ENCODE data around the gene MINDY4B. TPM values are rescaled to one million over a fixed set of nuclear protein-coding genes. Genes with fewer than 3 reads are reported as not detected.

The MINDY4B gene
- not detected for total RNA-seq

DNA sequence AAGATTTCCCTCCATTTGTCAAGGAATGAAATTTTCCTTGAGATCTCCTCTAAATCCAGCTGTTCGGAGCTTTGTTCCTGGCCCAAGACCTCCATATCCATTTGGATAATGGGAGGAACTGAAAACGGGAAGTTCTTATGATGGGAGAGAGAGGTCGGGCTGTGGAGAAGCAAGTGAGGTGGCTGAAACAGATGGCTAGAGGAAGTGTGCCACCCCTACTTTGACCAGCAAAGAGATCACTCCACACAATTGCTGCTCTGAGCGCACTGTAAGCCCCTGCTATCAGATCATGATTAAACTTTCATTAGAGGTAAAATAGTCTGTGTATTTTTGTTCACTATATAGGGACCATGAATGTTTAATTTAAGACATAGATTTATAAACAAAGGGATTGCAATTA, at the start of gene MINDY4B:
Gene MINDY4B (minus strand): TSS at position 101 of the 400 bp plus-strand sequence. CDS start 0 bp downstream, at position 101.
- 82% methylated on average over 4 of the region's 4 CpGs for WGBS
- DNase-seq (ENCODE audit: low spot score in 2 of 2), result no peak
- TF ChIP-seq POLR2AphosphoS5 (IDR thresholded peaks at IDR 0.05) (no peak), POLR2A (IDR thresholded peaks at IDR 0.05) (no peak), EP300 (IDR thresholded peaks at IDR 0.05) (no peak), CTCF (IDR thresholded peaks at IDR 0.05) (no peak)

DNA sequence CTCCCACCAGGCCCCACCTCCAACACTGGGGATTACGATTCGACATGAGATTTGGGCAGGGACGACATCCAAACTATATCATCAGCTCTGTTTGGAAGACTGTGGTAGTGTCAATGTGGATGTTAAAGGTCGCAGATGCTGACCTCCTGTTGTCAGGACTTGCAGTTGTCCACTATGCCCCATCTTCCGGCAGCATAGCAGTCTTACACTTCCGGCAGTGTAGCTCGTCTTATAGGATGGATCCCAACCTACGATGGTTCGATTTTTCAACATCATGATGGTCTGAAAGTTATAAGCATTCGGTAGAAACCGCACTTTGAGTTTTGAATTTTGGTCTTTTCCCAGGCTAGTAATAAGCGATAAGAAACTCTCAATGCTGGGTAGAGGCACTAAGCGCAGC, 46.7 kb upstream of the MINDY4B start:
- no peak overlapping the region for H3K4me3 ChIP-seq
- peaks cover under 1% of the 10 kb centered on the region for H3K27me3 ChIP-seq
- WGBS, result 93% methylated on average over 10 of the region's 13 CpGs
- no peaks in the 10 kb centered on the region for H3K9me3 ChIP-seq
- no peaks in the 10 kb centered on the region for H3K4me1 ChIP-seq
- TF ChIP-seq POLR2A (IDR thresholded peaks at IDR 0.05) (no peak), CTCF (IDR thresholded peaks at IDR 0.05) (no peak), POLR2AphosphoS5 (IDR thresholded peaks at IDR 0.05) (no peak), EP300 (IDR thresholded peaks at IDR 0.05) (no peak)
- no peaks in the 10 kb centered on the region for H3K36me3 ChIP-seq
- H3K27ac ChIP-seq, result no peak overlapping the region
- DNase-seq (ENCODE audit: low spot score in 2 of 2), result no peak

More for the DNA sequence above, at the start of gene MINDY4B:
- H3K36me3 ChIP-seq, result no peaks in the 10 kb centered on the region
- H3K27ac ChIP-seq, result no peak within 1 kb of the TSS
- H3K4me3 ChIP-seq, result no peak within 1 kb of the TSS
- H3K27me3 ChIP-seq, result peaks cover 13% of the 10 kb centered on the region
- no peaks in the 10 kb centered on the region for H3K4me1 ChIP-seq
- no peaks in the 10 kb centered on the region for H3K9me3 ChIP-seq

DNA sequence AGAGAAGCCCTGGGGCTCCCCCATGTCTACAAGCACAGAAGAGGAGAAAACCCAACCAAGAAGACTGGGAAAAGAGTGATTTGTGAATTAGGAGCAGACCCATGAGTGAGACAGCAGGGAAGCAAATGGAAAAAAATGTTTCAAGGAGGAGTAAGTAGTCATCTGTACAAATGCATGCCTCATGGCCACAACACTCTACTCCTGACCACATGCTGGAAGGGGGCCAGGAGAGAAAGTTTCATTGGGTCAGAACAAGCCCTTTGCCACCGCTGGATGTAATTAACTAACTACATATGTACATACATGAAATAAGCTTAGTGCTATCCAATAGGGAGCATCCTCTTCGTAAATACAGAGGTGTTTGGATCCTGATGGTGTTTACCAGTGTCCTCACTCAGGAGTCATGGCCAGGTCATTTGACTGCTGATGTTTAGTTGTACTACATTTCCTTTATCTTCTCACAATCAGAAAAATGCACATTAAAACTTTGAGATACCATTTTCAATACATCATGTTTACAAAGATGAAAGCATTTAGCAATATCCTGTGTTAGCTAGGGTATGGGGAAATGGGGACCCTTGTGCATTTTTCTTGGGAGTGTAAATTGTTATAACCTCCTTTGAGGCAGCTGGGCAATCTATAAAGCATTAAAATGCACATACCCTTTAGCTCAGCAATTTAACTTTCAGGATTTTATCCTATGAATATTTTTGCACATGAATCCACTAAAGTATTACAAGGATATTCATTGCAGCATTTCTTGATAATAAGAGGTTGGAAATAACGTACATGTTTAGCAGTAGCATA, 40.2 kb upstream of the MINDY4B start:
- no peaks in the 10 kb centered on the region for H3K9me3 ChIP-seq
- no peaks in the 10 kb centered on the region for H3K4me1 ChIP-seq
- no peak overlapping the region for H3K4me3 ChIP-seq
- no peak overlapping the region for H3K27ac ChIP-seq
- no peak for DNase-seq (ENCODE audit: low spot score in 2 of 2)
- WGBS, result 71% methylated on average over 3 of the region's 3 CpGs
- TF ChIP-seq POLR2AphosphoS5 (IDR thresholded peaks at IDR 0.05) (no peak), CTCF (IDR thresholded peaks at IDR 0.05) (no peak), POLR2A (IDR thresholded peaks at IDR 0.05) (no peak), EP300 (IDR thresholded peaks at IDR 0.05) (no peak)
- peaks cover 4% of the 10 kb centered on the region for H3K27me3 ChIP-seq
- no peaks in the 10 kb centered on the region for H3K36me3 ChIP-seq

DNA sequence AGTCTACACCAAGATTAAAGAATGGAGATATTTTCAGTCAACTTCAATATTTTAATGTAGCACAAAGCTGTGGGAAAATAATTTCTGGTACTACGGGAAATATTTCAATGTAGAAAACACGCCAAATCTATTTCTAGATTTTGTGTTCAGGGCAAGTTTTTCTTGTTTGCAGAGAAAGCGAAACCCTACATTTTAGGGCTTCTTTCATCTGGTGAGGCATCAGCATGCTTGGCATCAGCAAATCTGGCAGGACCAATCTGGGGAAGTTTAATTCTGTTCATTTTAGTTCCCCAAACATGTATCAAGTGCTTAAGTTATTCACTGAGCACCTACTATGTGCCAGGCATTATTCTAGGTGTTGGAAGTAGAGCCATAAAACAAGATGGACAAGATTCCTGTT, 37.0 kb upstream of the MINDY4B start:
- TF ChIP-seq POLR2A (IDR thresholded peaks at IDR 0.05), result no peak
- no peak for TF ChIP-seq POLR2AphosphoS5 (IDR thresholded peaks at IDR 0.05)
- TF ChIP-seq CTCF (IDR thresholded peaks at IDR 0.05), result no peak
- no peak for TF ChIP-seq EP300 (IDR thresholded peaks at IDR 0.05)
- H3K4me3 ChIP-seq, result no peak overlapping the region
- no peaks in the 10 kb centered on the region for H3K36me3 ChIP-seq
- WGBS, result 60% methylated on average over 3 of the region's 3 CpGs
- DNase-seq (ENCODE audit: low spot score in 2 of 2), result no peak
- peaks cover 4% of the 10 kb centered on the region for H3K27me3 ChIP-seq
- H3K27ac ChIP-seq, result no peak overlapping the region
- no peaks in the 10 kb centered on the region for H3K4me1 ChIP-seq
- no peaks in the 10 kb centered on the region for H3K9me3 ChIP-seq

DNA sequence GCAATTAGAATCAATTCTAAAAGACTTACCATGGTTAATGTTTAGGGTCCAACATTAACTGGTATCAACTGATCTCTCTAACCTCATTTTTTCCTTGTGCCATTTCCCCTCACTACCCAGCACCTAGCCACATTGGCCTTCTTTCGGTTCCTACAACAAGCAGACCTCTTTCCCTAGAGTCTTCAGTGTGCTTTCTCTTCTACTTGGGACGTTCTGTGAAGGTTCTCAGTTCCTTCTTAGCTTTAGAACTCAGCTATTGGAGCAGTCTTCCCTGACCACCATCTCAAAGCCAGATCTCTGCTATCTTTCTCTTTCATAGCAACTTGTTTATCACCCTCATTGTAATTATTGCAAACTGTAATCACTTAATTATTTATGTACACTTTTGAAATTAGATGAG, 31.5 kb upstream of the MINDY4B start:
- Histone ChIP-seq H3K27me3 (no peaks in the 10 kb centered on the region), H3K36me3 (no peaks in the 10 kb centered on the region), H3K27ac (no peak overlapping the region), H3K4me3 (no peak overlapping the region), H3K9me3 (no peaks in the 10 kb centered on the region), H3K4me1 (no peaks in the 10 kb centered on the region)
- 61% methylated on average over 2 of the region's 2 CpGs for WGBS
- no peak for DNase-seq (ENCODE audit: low spot score in 2 of 2)
- no peak for TF ChIP-seq POLR2AphosphoS5 (IDR thresholded peaks at IDR 0.05)
- no peak for TF ChIP-seq POLR2A (IDR thresholded peaks at IDR 0.05)
- TF ChIP-seq EP300 (IDR thresholded peaks at IDR 0.05), result no peak
- TF ChIP-seq CTCF (IDR thresholded peaks at IDR 0.05), result no peak

All from suprapubic skin (tissue), 4 donors.